Measurements from ENCODE around the gene MARCHF5.

DNA sequence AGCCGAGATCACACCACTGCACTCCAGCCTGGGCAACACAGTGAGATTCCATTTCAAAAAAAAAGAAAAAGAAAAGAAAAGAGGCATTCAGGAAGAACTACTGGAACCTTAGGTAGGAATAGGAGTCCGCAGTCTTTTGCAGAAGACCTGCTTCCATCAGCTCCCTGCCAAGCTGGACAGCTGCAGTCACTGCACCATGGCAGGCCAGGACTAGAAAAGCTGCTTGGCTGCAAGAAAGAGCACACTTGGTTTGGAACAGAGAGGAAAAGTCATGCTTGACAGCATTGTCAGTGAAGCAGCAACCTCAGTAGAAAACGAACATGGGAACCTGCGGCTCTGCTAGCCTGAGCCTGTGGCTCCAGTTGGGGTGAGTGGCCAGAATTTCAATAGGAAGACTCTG lies 104.3 kb downstream of the MARCHF5 start:
- no peak for TF ChIP-seq POLR2A (IDR thresholded peaks at IDR 0.05; ENCODE audit: low read depth, low read length)
- TF ChIP-seq, protein P1, sequence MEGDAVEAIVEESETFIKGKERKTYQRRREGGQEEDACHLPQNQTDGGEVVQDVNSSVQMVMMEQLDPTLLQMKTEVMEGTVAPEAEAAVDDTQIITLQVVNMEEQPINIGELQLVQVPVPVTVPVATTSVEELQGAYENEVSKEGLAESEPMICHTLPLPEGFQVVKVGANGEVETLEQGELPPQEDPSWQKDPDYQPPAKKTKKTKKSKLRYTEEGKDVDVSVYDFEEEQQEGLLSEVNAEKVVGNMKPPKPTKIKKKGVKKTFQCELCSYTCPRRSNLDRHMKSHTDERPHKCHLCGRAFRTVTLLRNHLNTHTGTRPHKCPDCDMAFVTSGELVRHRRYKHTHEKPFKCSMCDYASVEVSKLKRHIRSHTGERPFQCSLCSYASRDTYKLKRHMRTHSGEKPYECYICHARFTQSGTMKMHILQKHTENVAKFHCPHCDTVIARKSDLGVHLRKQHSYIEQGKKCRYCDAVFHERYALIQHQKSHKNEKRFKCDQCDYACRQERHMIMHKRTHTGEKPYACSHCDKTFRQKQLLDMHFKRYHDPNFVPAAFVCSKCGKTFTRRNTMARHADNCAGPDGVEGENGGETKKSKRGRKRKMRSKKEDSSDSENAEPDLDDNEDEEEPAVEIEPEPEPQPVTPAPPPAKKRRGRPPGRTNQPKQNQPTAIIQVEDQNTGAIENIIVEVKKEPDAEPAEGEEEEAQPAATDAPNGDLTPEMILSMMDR (IDR thresholded peaks at IDR 0.05; ENCODE audit: extremely low read depth in 1 of 2, insufficient read depth in 1 of 2, low read depth in 1 of 2, low read length in 2 of 2), result no peak
- no peak for TF ChIP-seq EZH2 (IDR thresholded peaks at IDR 0.05; ENCODE audit: borderline replicate concordance, low read depth, low read length, severe bottlenecking)
- TF ChIP-seq POLR2AphosphoS5 (IDR thresholded peaks at IDR 0.05; ENCODE audit: insufficient read depth, low read depth, low read length), result no peak
- TF ChIP-seq, protein P2, sequence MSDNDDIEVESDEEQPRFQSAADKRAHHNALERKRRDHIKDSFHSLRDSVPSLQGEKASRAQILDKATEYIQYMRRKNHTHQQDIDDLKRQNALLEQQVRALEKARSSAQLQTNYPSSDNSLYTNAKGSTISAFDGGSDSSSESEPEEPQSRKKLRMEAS (IDR thresholded peaks at IDR 0.05; ENCODE audit: insufficient read depth, insufficient read length), result no peak
- no peak for TF ChIP-seq MYC (IDR thresholded peaks at IDR 0.05; ENCODE audit: low read depth, low read length)
- no peak for TF ChIP-seq FOS (IDR thresholded peaks at IDR 0.05; ENCODE audit: borderline replicate concordance, insufficient read depth, low read length)

All from endothelial cell of umbilical vein (primary cell).